ENCODE data around the gene PBX4.
A peak's percentile ranks its signal among the peaks of the same experiment; 100 is the strongest.

PBX4 gene

GRCh38 chr19:19594381-19594780 is 24.1 kb downstream of the PBX4 start:
- H3K4me3 ChIP-seq (ENCODE audit: low read depth, low read length): no peak overlapping the region
- no peak for TF ChIP-seq CTCF (IDR thresholded peaks at IDR 0.05; ENCODE audit: low read depth, low read length)

GRCh38 chr19:19592690-19593089 is 25.8 kb downstream of the PBX4 start:
- no peak for TF ChIP-seq CTCF (IDR thresholded peaks at IDR 0.05; ENCODE audit: low read depth, low read length)
- no peak overlapping the region for H3K4me3 ChIP-seq (ENCODE audit: low read depth, low read length)

- H3K4me3 ChIP-seq (ENCODE audit: low read depth, low read length): peak overlapping the region; percentile 14; the same call in 1 of the 2 replicates
Observed at GRCh38 chr19:19591133-19591825, 27.2 kb downstream of the PBX4 start.

GRCh38 chr19:19588546-19588945 is 29.9 kb downstream of the PBX4 start:
- no peak overlapping the region for H3K4me3 ChIP-seq (ENCODE audit: low read depth, low read length)
- TF ChIP-seq CTCF (IDR thresholded peaks at IDR 0.05; ENCODE audit: low read depth, low read length): no peak

More at GRCh38 chr19:19591133-19591825, 27.2 kb downstream of the PBX4 start:
- TF ChIP-seq CTCF (IDR thresholded peaks at IDR 0.05; ENCODE audit: low read depth, low read length): no peak

GRCh38 chr19:19587771-19588170 is 30.7 kb downstream of the PBX4 start:
- TF ChIP-seq CTCF (IDR thresholded peaks at IDR 0.05; ENCODE audit: low read depth, low read length): no peak
- H3K4me3 ChIP-seq (ENCODE audit: low read depth, low read length): no peak overlapping the region

GRCh38 chr19:19584356-19584755 is 34.1 kb downstream of the PBX4 start:
- no peak for TF ChIP-seq CTCF (IDR thresholded peaks at IDR 0.05; ENCODE audit: low read depth, low read length)
- no peak overlapping the region for H3K4me3 ChIP-seq (ENCODE audit: low read depth, low read length)

GRCh38 chr19:19582471-19582870 is 36.0 kb downstream of the PBX4 start:
- no peak for TF ChIP-seq CTCF (IDR thresholded peaks at IDR 0.05; ENCODE audit: low read depth, low read length)
- no peak overlapping the region for H3K4me3 ChIP-seq (ENCODE audit: low read depth, low read length)

All from WI38 (cell line).